HG03064 (cell line): ENCODE results near the gene SEMA4B.
"Not testable (repeated sequence)": the region's sequence is repeated elsewhere in the genome, so short reads cannot be mapped to it uniquely, and the experiment has no call there.

Experiments
- ATAC-seq: cut with Tn5 transposase; IDR thresholded peaks from one replicate; pipeline ENCODE4 v1.9.1; 2021; ENCODE audit warnings: low read depth; ENCODE audit not compliant: unreplicated experiment

Gene SEMA4B

GRCh38 chr15:90201130-90201943 is at the start of gene SEMA4B:
TSS of gene SEMA4B (plus strand) at chr15:90201330. CDS start at chr15:90201579, 249 bp downstream.
- ATAC-seq = peak; percentile 82

GRCh38 chr15:90151989-90152645 is 49.0 kb upstream of the SEMA4B start:
- no peak for ATAC-seq

DNA sequence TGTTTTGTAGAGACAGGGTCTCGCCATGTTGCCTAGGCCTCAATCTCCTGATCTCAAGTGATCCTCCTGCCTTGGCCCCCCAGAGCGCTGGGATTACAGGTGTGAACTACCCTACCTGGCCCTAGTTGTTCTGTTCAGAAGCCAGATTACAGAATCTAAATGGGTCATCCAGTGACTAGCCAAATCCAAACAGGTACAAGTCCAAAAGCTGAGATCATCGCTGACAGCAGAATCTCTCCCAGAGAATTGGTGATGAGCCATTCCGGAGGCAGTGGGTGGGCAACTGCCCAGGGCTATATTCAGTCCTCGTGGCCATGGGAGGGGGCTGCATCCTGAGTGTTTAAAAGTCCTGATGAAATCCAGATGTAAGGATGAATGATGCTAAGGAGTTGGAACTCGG is 47.5 kb upstream of the SEMA4B start:
- ATAC-seq = no peak

DNA sequence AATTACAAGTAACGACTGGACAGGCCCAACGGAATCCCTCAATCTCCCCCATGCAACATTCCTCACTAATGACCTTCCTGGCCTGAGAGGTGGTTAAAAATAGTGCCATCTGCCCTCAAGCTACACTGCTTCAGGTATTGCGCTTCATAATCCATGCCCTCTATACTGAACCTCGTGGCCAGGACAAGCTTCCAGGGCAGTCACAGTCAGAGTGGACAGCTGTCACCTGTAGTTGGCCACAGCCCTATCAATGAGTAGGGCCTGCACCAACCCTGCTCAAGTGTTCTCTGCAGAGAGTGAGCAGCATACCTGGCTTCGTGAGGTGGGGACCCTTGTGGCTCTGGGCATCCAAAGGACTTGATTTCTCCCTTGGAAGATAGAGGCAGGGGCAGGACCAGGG is 46.9 kb upstream of the SEMA4B start:
- ATAC-seq = no peak

DNA sequence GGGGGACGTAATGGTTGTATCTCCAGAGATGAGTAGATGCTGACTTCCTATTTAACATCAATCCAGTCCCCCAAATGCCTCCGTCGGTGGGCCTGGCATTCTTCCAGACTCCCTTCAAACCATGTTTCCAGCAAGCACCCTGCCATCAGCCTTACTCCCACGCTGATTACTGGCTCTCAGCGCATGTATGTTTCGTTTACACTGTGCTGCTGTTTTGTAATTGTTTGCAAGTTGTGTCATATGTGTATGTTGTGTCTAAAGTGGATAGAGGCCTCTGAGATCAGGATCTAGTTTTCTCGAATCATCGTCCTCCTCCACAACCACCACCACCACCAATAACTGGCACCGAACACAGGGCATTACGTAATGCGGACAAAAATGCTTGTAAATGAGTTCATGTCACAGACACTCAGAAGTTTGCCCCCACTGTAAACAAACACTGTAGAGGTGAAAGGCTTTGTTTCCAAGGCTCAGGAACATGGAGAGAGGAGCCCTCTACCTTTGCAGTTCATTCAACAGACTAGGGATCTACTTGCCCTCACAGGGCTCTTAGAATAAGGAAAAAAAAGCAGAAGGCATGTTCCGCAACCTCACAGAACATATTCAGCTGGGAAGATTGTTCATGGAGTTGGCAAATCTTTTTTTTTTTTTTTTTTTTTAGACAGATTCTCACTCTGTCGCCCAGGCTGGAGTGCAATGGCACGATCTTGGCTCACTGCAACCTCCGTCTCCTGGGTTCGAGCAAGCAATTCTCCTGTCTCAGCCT is 46.1 kb upstream of the SEMA4B start:
- no peak for ATAC-seq

GRCh38 chr15:90159213-90159612 is 41.9 kb upstream of the SEMA4B start:
- no peak for ATAC-seq

DNA sequence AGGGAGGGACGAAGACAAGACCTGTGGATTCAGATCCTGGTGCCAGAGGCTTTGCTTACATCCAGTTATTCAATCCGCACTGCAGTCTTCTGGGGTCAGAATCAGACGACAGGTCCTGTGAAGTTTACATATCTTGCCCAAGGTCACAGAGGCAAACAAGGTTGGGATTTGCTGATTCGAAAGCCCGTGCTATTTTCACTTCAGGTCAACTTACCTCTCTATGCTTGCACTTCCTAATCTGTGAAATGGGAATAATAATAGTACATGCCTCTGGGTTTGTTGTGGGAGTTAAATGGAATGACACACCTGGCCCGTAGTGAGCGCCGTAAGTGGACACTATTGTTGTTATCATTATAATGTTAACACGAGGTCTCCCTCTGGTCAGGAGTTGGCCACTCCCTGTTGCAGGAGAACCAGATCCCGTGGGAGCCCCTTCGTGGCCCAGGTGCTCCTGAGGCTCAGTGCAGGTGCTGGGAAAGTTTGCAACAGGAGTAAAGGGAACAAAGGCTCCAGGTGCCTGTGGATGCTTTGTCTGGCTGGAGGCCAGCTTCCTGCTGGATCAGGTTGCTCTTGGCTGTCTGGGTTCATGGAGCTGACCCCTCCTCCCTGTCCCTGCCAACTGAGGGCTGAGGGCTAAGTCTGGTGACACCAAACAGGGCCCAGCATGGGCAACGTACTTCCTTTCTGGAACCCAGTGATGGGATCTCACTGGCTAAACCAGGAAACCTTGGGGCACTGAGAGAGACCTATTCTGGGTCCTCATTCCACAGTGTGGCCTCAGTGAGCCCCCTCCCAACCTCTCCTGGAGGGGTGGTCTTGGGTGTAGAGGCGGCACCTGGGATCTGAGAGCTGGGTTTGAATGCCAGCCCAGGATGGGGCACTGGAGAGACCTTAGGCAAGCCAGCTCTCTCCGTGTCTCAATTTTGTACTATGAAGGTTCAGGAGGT is 40.1 kb upstream of the SEMA4B start:
- no peak for ATAC-seq

- ATAC-seq = peak; percentile 75
Measured at GRCh38 chr15:90161950-90162361, 39.2 kb upstream of the SEMA4B start.

- ATAC-seq = no peak
Measured at GRCh38 chr15:90162956-90163355, 38.2 kb upstream of the SEMA4B start.

DNA sequence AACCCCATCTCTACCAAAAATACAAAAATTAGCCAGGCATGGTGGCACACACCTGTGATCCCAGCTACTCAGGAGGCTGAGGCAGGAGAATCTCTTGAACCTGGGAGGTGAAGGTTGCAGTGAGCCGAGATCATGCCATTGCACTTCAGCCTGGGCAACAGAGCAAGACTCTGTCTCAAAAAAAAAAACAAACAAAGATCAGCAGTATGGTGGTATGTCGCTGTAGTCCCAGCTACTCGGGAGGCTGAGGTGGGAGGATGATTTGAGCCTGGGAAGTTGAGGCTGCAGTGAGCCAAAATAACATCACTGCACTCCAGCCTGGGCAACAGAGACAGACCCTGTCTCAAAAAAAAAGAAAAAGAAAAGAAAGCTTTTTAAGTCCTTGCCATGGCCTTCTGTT is 36.9 kb upstream of the SEMA4B start:
- not testable (repeated sequence) for ATAC-seq

DNA sequence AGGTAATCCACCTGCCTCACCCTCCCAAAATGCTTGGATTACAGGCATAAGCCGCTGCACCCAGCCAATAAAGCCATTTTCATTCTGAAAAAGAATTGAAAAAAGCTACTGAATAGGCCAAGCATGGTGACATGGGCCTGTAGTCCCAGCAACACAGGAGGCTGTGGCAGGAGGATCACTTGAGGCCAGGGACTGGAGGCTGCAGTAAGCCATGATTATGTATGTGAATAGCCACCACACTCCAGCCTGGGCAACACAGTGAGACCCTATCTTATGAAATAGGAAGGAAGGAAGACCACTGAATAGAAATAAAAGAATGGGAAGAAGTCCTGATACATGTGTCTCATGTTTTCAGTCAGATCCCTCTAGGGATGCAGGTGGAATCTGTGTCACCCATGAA is 36.0 kb upstream of the SEMA4B start:
- no peak for ATAC-seq

GRCh38 chr15:90165659-90166489 is 35.3 kb upstream of the SEMA4B start:
- no peak for ATAC-seq

GRCh38 chr15:90167121-90167520 is 34.0 kb upstream of the SEMA4B start:
- ATAC-seq = no peak

- no peak for ATAC-seq
Measured at GRCh38 chr15:90171623-90172022, 29.5 kb upstream of the SEMA4B start.

- no peak for ATAC-seq
Measured at GRCh38 chr15:90173372-90173771, 27.8 kb upstream of the SEMA4B start.

- no peak for ATAC-seq
Measured at GRCh38 chr15:90174140-90174875, 26.8 kb upstream of the SEMA4B start.

DNA sequence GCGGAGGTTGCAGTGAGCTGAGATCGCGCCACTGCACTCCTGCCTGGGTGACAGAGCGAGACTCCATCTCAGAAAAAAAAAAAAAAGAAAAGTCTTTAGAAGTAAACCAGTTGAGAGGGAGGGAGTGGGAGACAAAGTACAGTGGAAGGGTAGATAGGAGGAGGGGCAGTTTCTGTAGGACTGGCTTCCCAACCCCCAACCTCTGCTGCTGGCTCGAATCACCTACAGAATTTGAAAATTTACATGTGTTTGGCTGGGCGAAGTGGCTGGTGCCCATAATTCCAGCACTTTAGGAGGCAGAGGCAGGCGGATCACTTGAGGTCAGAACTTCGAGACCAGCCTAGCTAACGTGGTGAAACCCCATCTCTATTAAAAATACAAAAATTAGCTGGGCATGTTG is 24.1 kb upstream of the SEMA4B start:
- ATAC-seq = no peak
